ENCODE measurements around the gene MCTP1.

The MCTP1 gene

DNA sequence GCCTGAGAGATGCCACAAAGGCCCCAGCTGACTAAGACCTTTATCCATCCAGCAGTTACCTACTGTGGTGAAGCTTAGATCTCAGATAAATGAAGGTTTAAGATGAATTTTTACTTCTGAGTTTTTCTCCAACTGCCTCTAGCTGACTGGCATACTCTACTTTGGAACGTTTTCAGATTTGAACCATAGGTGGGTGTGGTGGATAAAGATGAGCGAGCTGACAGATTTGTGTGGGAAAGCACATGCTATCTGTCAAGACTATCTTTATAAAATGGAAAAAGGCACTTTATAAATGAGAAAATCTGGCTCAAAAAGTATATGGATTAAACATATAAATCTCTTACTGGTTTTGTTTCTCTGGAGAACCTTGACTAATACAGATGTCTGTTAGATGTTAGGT lies 160.8 kb downstream of the MCTP1 start:
- TF ChIP-seq, protein P1, sequence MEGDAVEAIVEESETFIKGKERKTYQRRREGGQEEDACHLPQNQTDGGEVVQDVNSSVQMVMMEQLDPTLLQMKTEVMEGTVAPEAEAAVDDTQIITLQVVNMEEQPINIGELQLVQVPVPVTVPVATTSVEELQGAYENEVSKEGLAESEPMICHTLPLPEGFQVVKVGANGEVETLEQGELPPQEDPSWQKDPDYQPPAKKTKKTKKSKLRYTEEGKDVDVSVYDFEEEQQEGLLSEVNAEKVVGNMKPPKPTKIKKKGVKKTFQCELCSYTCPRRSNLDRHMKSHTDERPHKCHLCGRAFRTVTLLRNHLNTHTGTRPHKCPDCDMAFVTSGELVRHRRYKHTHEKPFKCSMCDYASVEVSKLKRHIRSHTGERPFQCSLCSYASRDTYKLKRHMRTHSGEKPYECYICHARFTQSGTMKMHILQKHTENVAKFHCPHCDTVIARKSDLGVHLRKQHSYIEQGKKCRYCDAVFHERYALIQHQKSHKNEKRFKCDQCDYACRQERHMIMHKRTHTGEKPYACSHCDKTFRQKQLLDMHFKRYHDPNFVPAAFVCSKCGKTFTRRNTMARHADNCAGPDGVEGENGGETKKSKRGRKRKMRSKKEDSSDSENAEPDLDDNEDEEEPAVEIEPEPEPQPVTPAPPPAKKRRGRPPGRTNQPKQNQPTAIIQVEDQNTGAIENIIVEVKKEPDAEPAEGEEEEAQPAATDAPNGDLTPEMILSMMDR (IDR thresholded peaks at IDR 0.05; ENCODE audit: extremely low read depth, missing control alignments): no peak
- DNase-seq (ENCODE audit: low spot score): no peak

DNA sequence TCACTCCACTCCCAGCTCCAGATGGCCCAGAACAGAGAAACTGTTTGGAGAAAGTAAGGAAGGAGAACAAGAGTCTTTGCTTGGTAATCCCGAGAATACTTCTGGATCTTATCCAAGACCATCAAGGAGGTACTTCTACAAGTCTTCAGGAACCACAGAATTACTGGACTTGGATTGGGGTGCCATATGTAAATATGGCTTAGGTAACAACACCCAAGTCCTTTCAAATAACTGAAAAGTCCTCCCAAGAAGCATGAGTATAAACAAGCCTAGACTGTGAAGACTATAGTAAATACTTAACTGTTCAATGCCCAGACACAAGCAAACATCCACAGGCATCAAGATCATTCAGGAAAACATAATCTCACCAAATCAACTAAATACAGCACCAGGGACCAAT lies 170.0 kb downstream of the MCTP1 start:
- no peak for DNase-seq (ENCODE audit: low spot score)
- TF ChIP-seq, protein P1 (IDR thresholded peaks at IDR 0.05; ENCODE audit: extremely low read depth, missing control alignments): no peak

DNA sequence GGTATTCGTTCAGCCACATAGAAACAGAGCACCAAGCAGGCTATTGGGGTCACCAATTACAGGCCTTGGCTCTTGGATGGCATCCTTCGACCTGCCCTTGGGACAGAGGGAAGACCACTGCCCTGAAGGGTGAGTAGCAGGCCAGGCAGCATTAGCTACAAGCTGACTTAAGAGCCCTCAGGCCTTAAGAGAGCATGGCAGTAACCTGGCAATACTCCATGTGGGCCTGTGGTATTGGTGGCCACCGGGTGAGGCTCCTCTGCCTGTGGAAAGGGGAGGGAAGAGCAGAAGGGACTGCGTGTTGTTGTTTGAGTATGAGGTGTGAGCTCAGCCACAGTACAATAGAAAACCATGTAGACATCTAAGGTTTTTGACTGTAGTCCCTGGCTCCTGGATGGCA lies 170.6 kb downstream of the MCTP1 start:
- DNase-seq (ENCODE audit: low spot score): no peak
- TF ChIP-seq, protein P1 (IDR thresholded peaks at IDR 0.05; ENCODE audit: extremely low read depth, missing control alignments): no peak

DNA sequence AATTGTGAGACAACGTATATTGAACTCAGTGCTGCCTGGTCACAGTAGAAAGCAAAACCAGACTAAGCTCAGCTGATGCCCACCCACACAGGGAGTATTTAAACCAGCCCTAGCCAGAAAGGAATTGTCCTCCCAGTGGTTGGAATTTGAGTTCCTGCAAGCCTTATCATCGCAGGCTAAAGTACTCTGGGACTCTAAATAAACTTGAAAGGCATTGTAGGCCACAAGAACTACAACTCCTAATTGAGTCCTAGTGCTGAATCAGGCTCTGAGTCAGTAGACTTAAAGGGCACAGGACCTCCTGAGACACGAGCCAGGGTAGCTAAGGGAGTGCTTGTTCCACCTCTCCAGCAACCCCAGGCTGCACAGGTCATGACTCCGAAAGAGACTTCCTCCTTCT lies 171.4 kb downstream of the MCTP1 start:
- TF ChIP-seq, protein P1 (IDR thresholded peaks at IDR 0.05; ENCODE audit: extremely low read depth, missing control alignments): no peak
- DNase-seq (ENCODE audit: low spot score): no peak

DNA sequence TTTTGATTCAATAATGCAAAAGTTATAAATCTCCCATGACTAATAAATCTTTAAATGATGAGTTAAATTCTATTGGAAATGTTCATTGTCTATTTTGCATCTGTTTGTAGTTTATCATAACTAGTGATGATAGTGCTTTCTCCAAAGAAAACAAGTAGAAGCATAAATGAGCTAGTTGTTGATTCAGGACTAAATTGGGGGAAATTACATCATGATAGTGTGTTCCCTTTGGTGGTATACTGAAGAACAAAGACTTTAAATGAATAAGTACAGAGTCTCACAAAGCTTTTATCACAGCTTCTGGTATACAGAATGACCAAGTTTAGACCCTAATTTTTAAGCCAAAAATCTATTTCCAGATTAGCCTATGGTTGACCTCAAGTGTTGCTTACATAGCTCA lies 173.8 kb downstream of the MCTP1 start:
- DNase-seq (ENCODE audit: low spot score): no peak
- TF ChIP-seq, protein P1 (IDR thresholded peaks at IDR 0.05; ENCODE audit: extremely low read depth, missing control alignments): no peak

DNA sequence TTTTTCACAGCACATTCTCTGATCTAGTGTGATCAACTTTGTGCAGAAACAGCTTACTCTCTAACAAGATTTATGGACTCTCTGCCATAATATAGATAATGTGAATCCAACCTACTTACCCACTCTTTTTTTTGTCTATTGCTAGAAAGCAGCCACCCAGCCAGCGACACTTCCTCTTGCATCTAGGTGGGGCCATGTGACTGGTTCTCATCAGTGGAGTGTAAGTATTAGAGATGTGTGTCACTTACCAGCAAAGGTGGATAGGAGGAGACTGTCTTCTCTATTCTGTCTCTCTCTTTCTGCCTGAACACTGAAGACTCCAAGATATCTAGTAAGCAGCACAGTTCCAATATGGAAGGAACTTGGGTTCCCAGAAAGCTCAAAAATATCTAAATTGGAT lies 174.8 kb downstream of the MCTP1 start:
- DNase-seq (ENCODE audit: low spot score): no peak
- TF ChIP-seq, protein P1 (IDR thresholded peaks at IDR 0.05; ENCODE audit: extremely low read depth, missing control alignments): no peak

DNA sequence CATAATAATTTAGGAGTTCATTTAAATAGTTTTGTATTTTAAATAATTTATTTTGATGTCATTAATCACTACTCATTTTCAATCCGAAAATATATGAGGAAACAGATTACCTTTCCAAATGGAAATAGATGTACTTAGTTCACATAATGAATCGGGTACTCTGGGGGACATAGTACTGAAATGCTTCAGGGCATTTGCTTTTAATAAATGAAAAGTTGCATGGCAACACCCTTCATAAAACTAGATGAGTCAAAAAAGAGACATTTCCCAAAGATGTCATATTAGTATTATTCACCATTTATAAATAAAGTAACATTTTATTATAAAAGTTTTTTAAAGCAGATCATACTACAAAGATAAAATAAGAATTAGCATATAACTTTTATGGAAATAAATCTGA lies 177.8 kb downstream of the MCTP1 start:
- TF ChIP-seq, protein P1 (IDR thresholded peaks at IDR 0.05; ENCODE audit: extremely low read depth, missing control alignments): no peak
- no peak for DNase-seq (ENCODE audit: low spot score)

All from GM20000 (cell line).